Loucy (cell line): ENCODE measurements around the gene TMEM232.

Experiments
- H2AFZ ChIP-seq: fragments of 200-600 bp; sonication (generic); 2 replicates; pipeline ENCODE4 v1.6.0; 2016; ENCODE audit warnings: antibody characterized with exemption, mild to moderate bottlenecking, low read length, moderate library complexity
- H3F3A ChIP-seq: fragments of 200-600 bp; 2 replicates; pipeline ENCODE4 v1.6.0; 2016; ENCODE audit warnings: antibody characterized with exemption, low read depth, mild to moderate bottlenecking
- H3K27me3 ChIP-seq: fragments of 200-600 bp; sonication (generic); 2 replicates; pipeline ENCODE4 v1.6.1; 2014; ENCODE audit warnings: low read length, mild to moderate bottlenecking; ENCODE audit not compliant: insufficient read depth, poor library complexity, severe bottlenecking
- H3K36me3 ChIP-seq: fragments of 200-600 bp; sonication (generic); 2 replicates; pipeline ENCODE4 v1.6.1; 2016; ENCODE audit warnings: low read length; ENCODE audit not compliant: insufficient read depth
- H3K4me1 ChIP-seq: fragments of 200-600 bp; sonication (generic); 2 replicates; pipeline ENCODE4 v1.5.1; 2014; ENCODE audit warnings: low read length, mild to moderate bottlenecking; ENCODE audit not compliant: insufficient read depth, poor library complexity, severe bottlenecking
- H3K4me2 ChIP-seq: fragments of 200-600 bp; sonication (generic); 2 replicates; pipeline ENCODE4 v1.6.0; 2014; ENCODE audit warnings: antibody characterized with exemption, low read length, low read depth, mild to moderate bottlenecking; ENCODE audit not compliant: poor library complexity, severe bottlenecking
- H3K4me3 ChIP-seq: fragments of 200-600 bp; sonication (generic); 2 replicates; pipeline ENCODE4 v1.5.1; 2014; ENCODE audit warnings: low read length, mild to moderate bottlenecking, mixed read lengths; ENCODE audit not compliant: poor library complexity, severe bottlenecking
- H3K79me2 ChIP-seq: fragments of 200-600 bp; sonication (generic); 2 replicates; pipeline ENCODE4 v1.6.1; 2014; ENCODE audit warnings: low read length; ENCODE audit not compliant: insufficient read depth
- H3K9ac ChIP-seq: fragments of 200-600 bp; sonication (generic); 2 replicates; pipeline ENCODE4 v1.6.0; 2014; ENCODE audit warnings: mild to moderate bottlenecking, low read depth, low read length, moderate library complexity; ENCODE audit not compliant: poor library complexity, severe bottlenecking
- H3K9me2 ChIP-seq: fragments of 200-600 bp; sonication (generic); replicated peaks from 2 replicates; pipeline ENCODE4 v1.6.1; 2016; ENCODE audit warnings: low read depth, low read length, mixed read lengths
- H3K9me3 ChIP-seq: fragments of 200-600 bp; sonication (generic); 2 replicates; pipeline ENCODE4 v1.6.1; 2014; ENCODE audit warnings: mild to moderate bottlenecking, antibody characterized with exemption, low read length, low read depth; ENCODE audit not compliant: insufficient read depth
- H4K20me1 ChIP-seq: fragments of 200-600 bp; sonication (generic); 2 replicates; pipeline ENCODE4 v1.6.0; 2014; ENCODE audit warnings: antibody characterized with exemption, low read length, mild to moderate bottlenecking; ENCODE audit not compliant: insufficient read depth, poor library complexity, severe bottlenecking
- EZH2phosphoT487 ChIP-seq: fragments of 200-600 bp; IDR thresholded peaks from 2 replicates; pipeline ENCODE4 v1.6.1; 2018; ENCODE audit warnings: antibody characterized with exemption, mild to moderate bottlenecking, moderate library complexity, borderline replicate concordance
- TF ChIP-seq, protein P1 (sequence below): fragments of 200-600 bp; sonication (generic); conservative IDR thresholded peaks from 2 replicates; pipeline ENCODE4 v1.5.1; 2014; ENCODE audit warnings: mild to moderate bottlenecking, antibody characterized with exemption, low read length

Gene TMEM232

DNA sequence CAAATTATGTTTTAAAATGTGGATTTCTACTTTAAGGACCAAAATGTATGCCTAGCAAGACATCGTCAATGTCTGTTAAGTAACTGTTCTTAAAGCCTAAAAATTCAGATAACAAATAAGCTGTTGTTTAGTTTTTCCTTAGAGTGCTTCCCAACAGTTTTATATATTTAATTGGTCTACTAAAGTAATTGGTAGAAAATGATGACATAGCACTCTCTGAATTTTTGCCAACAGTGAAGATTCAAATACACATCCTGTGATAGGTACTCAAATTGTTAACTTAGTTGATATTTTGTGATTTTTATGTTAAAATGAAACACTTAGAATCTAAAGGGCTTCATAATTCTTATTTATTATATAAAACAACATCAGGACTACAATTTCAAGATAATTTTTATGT, 107.5 kb downstream of the TMEM232 start:
- Histone ChIP-seq H3K4me3 (no peak overlapping the region), H3K27me3 (no peaks in the 10 kb centered on the region), H3K9ac (no peak overlapping the region), H3K79me2 (no peaks in the 10 kb centered on the region), H2AFZ (no peak overlapping the region), H3K4me2 (no peak overlapping the region), H3K9me3 (no peaks in the 10 kb centered on the region), H4K20me1 (no peaks in the 10 kb centered on the region), H3K9me2 (no peaks in the 10 kb centered on the region), H3K36me3 (no peaks in the 10 kb centered on the region), H3K4me1 (no peaks in the 10 kb centered on the region), H3F3A (no peaks in the 10 kb centered on the region)
- TF ChIP-seq, protein P1, sequence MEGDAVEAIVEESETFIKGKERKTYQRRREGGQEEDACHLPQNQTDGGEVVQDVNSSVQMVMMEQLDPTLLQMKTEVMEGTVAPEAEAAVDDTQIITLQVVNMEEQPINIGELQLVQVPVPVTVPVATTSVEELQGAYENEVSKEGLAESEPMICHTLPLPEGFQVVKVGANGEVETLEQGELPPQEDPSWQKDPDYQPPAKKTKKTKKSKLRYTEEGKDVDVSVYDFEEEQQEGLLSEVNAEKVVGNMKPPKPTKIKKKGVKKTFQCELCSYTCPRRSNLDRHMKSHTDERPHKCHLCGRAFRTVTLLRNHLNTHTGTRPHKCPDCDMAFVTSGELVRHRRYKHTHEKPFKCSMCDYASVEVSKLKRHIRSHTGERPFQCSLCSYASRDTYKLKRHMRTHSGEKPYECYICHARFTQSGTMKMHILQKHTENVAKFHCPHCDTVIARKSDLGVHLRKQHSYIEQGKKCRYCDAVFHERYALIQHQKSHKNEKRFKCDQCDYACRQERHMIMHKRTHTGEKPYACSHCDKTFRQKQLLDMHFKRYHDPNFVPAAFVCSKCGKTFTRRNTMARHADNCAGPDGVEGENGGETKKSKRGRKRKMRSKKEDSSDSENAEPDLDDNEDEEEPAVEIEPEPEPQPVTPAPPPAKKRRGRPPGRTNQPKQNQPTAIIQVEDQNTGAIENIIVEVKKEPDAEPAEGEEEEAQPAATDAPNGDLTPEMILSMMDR: no peak
- no peak for TF ChIP-seq EZH2phosphoT487

DNA sequence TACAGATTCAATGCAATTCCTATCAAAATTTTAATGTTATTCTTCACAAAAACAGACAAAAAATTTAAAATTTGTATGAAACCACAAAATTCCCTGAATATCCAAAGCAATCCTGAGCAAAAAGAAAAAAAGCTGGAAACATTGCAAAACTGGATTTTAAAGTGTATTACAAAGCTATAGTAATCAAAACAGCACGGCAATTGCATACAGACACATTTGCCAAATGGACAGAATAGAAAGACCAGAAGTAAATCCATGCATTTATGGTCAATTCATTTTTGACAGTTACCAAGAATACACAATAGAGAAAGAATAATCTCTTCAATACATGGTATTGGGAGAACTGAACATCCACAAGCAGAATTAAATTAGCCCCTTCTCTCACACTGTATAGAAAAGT, 110.5 kb downstream of the TMEM232 start:
- no peak for TF ChIP-seq EZH2phosphoT487
- TF ChIP-seq, protein P1: no peak
- Histone ChIP-seq H3K9me2 (no peaks in the 10 kb centered on the region), H3K4me1 (no peaks in the 10 kb centered on the region), H3K9ac (no peak overlapping the region), H4K20me1 (no peaks in the 10 kb centered on the region), H3K4me3 (no peak overlapping the region), H3F3A (no peaks in the 10 kb centered on the region), H3K36me3 (no peaks in the 10 kb centered on the region), H3K4me2 (no peak overlapping the region), H2AFZ (no peak overlapping the region), H3K27me3 (no peaks in the 10 kb centered on the region), H3K9me3 (no peaks in the 10 kb centered on the region), H3K79me2 (no peaks in the 10 kb centered on the region)

DNA sequence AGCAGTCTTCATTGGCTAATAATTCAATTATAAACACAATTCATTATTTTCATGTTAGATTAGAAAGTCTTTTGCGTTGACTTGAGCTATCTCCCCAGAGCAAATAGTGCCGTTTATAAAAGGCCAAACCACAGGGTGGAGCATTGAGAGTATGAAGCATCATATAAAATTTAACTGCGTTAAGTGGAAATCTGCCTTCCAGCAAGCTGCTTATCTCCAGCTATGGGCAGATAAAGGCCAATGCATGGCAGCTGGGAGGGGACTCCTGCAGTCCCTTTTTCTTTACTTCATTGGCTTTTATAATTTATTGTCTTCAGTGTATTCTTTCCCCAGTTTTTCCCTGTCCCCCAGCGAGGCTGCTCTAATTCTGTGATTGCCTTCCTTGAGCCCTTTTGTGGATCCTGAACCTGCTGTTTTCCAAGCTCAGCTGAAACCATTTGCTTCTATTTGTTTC, 113.7 kb downstream of the TMEM232 start:
- no peaks in the 10 kb centered on the region for H3K9me2 ChIP-seq
- H3K4me3 ChIP-seq: no peak overlapping the region
- no peaks in the 10 kb centered on the region for H3K79me2 ChIP-seq
- no peaks in the 10 kb centered on the region for H4K20me1 ChIP-seq
- TF ChIP-seq, protein P1: no peak
- no peaks in the 10 kb centered on the region for H3F3A ChIP-seq
- no peaks in the 10 kb centered on the region for H3K36me3 ChIP-seq
- 0 out of 2 replicates have a peak overlapping the region, but pooled peaks have one; percentile 2 for H2AFZ ChIP-seq
- H3K9me3 ChIP-seq: no peaks in the 10 kb centered on the region
- H3K9ac ChIP-seq: no peak overlapping the region
- H3K4me1 ChIP-seq: no peaks in the 10 kb centered on the region
- no peaks in the 10 kb centered on the region for H3K27me3 ChIP-seq
- no peak overlapping the region for H3K4me2 ChIP-seq
